Measurements from ENCODE around the gene PTPRQ. TPM values are rescaled to one million over a fixed set of nuclear protein-coding genes. Genes with fewer than 3 reads are reported as not detected.

PTPRQ gene
- total and polyA plus RNA-seq, 2 of the 8 experiments (the other 6 are each of a cell fraction or from before 2014, with no cell fraction given): not detected

GRCh38 chr12:80698256-80698655, 254.2 kb downstream of the PTPRQ start:
- Histone ChIP-seq H3K23ac (ENCODE audit: insufficient read length) (no peak overlapping the region), H4K8ac (ENCODE audit: extremely low read depth, insufficient read depth, low read length) (no peak overlapping the region), H3K4me3 (ENCODE audit: extremely low read depth in 1 of 4, insufficient read depth in 2 of 4, low read depth in 3 of 4, low read length in 4 of 4) (no peak overlapping the region), H3K18ac (ENCODE audit: extremely low read depth, low read length) (no peak overlapping the region), H3K4me1 (replicated peaks in 1 of 4; ENCODE audit: control insufficient read depth in 3 of 4, insufficient read depth in 4 of 4, low read length in 3 of 4) (peaks cover 0 to 4% (median under 1%) of the 10 kb centered on the region in 4 experiments; a peak in 4 of 7 replicates), H3K23me2 (ENCODE audit: low read depth, low read length) (no peaks in the 10 kb centered on the region), H4K20me1 (replicated peaks in 1 of 2; ENCODE audit: control insufficient read depth in 1 of 2, insufficient read depth in 2 of 2, low read length in 2 of 2) (no peaks in the 10 kb centered on the region), H3K56ac (replicated peaks; ENCODE audit: insufficient read length, low read depth, low read length) (no peak overlapping the region), H2BK20ac (ENCODE audit: low read length) (no peak overlapping the region), H3K9ac (replicated peaks in 1 of 4; ENCODE audit: extremely low read depth in 1 of 4, low read depth in 3 of 4, low read length in 3 of 4) (no peak overlapping the region), H2BK12ac (ENCODE audit: low read depth, low read length) (no peak overlapping the region), H2BK120ac (replicated peaks; ENCODE audit: low read depth, low read length) (no peak overlapping the region), H3K14ac (ENCODE audit: insufficient read length) (no peak overlapping the region), H3K79me1 (ENCODE audit: low read depth, low read length) (no peaks in the 10 kb centered on the region), H3K79me2 (ENCODE audit: control insufficient read depth in 1 of 2, insufficient read depth in 2 of 2, low read length in 2 of 2) (no peaks in the 10 kb centered on the region), H2AFZ (ENCODE audit: low read length) (no peak overlapping the region), H3K27ac (ENCODE audit: low read depth, low read length) (no peak overlapping the region), H2BK15ac (ENCODE audit: low read length) (no peak overlapping the region), H4K5ac (ENCODE audit: insufficient read length, low read depth, low read length) (no peak overlapping the region), H3K27me3 (replicated peaks in 1 of 4; ENCODE audit: control insufficient read depth in 3 of 4, extremely low read depth in 1 of 4, insufficient read depth in 3 of 4, low read length in 3 of 4) (no peaks in the 10 kb centered on the region), H3K9me3 (ENCODE audit: insufficient read depth in 2 of 2, low read depth in 1 of 2, low read length in 1 of 2) (no peaks in the 10 kb centered on the region), H3K36me3 (ENCODE audit: control insufficient read depth in 2 of 4, insufficient read depth in 4 of 4, low read length in 3 of 4) (no peaks in the 10 kb centered on the region), H2BK5ac (ENCODE audit: low read depth, low read length) (no peak overlapping the region), H2AK5ac (ENCODE audit: low read depth, low read length) (no peak overlapping the region), H3K4ac (replicated peaks; ENCODE audit: insufficient read length, low read depth, low read length) (no peak overlapping the region), H4K91ac (replicated peaks; ENCODE audit: insufficient read length, low read length) (no peak overlapping the region), H3K4me2 (ENCODE audit: insufficient read depth in 1 of 2, low read depth in 2 of 2, low read length in 2 of 2) (no peak overlapping the region)
- CTCF ChIA-PET (ENCODE audit: partially characterized antibody): interaction anchor here (1.1 to 2.7 kb wide), 2 partner anchors 12 to 16 kb away, joined by 3 to 8 read pairs; no protein-coding TSS in a partner anchor
- DNase-seq (ENCODE audit: low read depth in 1 of 2, low spot score in 2 of 2): no peak
- WGBS, 2 experiments (ENCODE audit: extremely low coverage in 1 of 2, insufficient coverage in 1 of 2, insufficient read length in 1 of 2, insufficient replicate concordance in 2 of 2, low coverage in 1 of 2, low lambda C conversion rate in 2 of 2, missing lambda C conversion rate in 1 of 2): 92% methylated on average over 7 of the region's 7 CpGs; no CpG with 5 or more reads in 1 of the 2 experiments
- POLR2A ChIA-PET (ENCODE audit: partially characterized antibody): interaction anchor here (1.2 kb wide), 1 partner anchor 14 kb away, joined by 4 read pairs; no protein-coding TSS in a partner anchor
- no peak for FAIRE-seq
- TF ChIP-seq POU5F1 (IDR thresholded peaks at IDR 0.05; ENCODE audit: low read depth, low read length) (no peak), SP4 (IDR thresholded peaks at IDR 0.05; ENCODE audit: low read length) (no peak), SP2 (IDR thresholded peaks at IDR 0.05; ENCODE audit: low read length) (no peak), ATF3 (IDR thresholded peaks at IDR 0.05; ENCODE audit: insufficient read depth, low read depth, low read length) (no peak), TAF1 (IDR thresholded peaks at IDR 0.05; ENCODE audit: low read depth, low read length) (no peak), ZNF274 (IDR thresholded peaks at IDR 0.05; ENCODE audit: borderline replicate concordance, extremely low read depth, low read length) (no peak), POLR2A (IDR thresholded peaks at IDR 0.05; ENCODE audit: control extremely low read depth in 1 of 2, low read depth in 2 of 2, low read length in 2 of 2) (no peak), KDM5A (IDR thresholded peaks at IDR 0.05; ENCODE audit: low read length) (no peak)

Measured in H1 (cell line).